Skeletal muscle satellite cell (primary cell): ENCODE measurements around the gene DCDC2.
"Not testable (repeated sequence)": the region's sequence is repeated elsewhere in the genome, so short reads cannot be mapped to it uniquely, and the experiment has no call there.

Experiments used
- H3K27me3 ChIP-seq: 2 replicates; pipeline ENCODE4 v1.7.0; 2013; ENCODE audit warnings: low read length; ENCODE audit not compliant: control insufficient read depth, insufficient read depth
- H3K36me3 ChIP-seq: 2 replicates; pipeline ENCODE4 v1.7.0; 2013; ENCODE audit warnings: mild to moderate bottlenecking, control low read depth, low read length; ENCODE audit not compliant: insufficient read depth
- H3K4me1 ChIP-seq: 2 replicates; pipeline ENCODE4 v1.7.0; 2013; ENCODE audit warnings: low read length; ENCODE audit not compliant: control insufficient read depth, insufficient read depth
- H3K4me2 ChIP-seq: 2 replicates; pipeline ENCODE4 v1.7.0; 2013; ENCODE audit warnings: mild to moderate bottlenecking, low read length
- H3K4me3 ChIP-seq: 2 replicates; pipeline ENCODE4 v1.7.0; 2013; ENCODE audit warnings: low read length
- H3K9ac ChIP-seq: 2 replicates; pipeline ENCODE4 v1.7.0; 2013; ENCODE audit warnings: mild to moderate bottlenecking, low read depth, low read length, moderate library complexity
- H3K9me3 ChIP-seq: replicated peaks from 2 replicates; pipeline ENCODE4 v1.7.0; 2013; ENCODE audit warnings: mild to moderate bottlenecking, control low read depth, low read length

DCDC2 gene

DNA sequence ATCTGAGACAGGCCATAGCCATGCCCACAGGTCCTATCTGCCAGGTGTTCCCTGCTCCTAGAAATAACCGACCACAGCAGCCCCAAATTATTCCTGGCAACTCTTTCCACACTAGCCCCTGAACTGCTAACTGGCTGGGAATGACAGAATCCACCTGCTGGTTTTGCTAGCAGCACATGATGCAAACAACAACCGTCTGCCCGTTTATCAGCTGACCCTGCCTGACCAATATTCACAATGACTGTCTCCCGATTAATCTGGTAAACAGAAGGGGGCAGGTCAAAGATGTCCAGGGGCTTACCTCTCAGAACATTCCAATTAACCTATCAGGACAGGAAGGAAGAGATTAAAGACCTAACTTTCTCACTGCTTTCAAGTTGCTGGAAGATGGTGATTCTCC, 130.3 kb downstream of the DCDC2 start:
- H3K9me3 ChIP-seq, result no peaks in the 10 kb centered on the region
- peaks cover 14% of the 10 kb centered on the region for H3K4me1 ChIP-seq
- H3K4me2 ChIP-seq, result no peak overlapping the region

GRCh38 chr6:24226541-24226940, 131.3 kb downstream of the DCDC2 start:
- H3K27me3 ChIP-seq, result no peaks in the 10 kb centered on the region
- H3K4me1 ChIP-seq, result peaks cover 14% of the 10 kb centered on the region
- no peak overlapping the region for H3K9ac ChIP-seq
- no peaks in the 10 kb centered on the region for H3K9me3 ChIP-seq
- no peaks in the 10 kb centered on the region for H3K36me3 ChIP-seq
- H3K4me2 ChIP-seq, result no peak overlapping the region
- H3K4me3 ChIP-seq, result no peak overlapping the region

More for the DNA sequence above, 130.3 kb downstream of the DCDC2 start:
- H3K27me3 ChIP-seq, result no peaks in the 10 kb centered on the region
- H3K4me3 ChIP-seq, result no peak overlapping the region
- H3K9ac ChIP-seq, result no peak overlapping the region
- no peaks in the 10 kb centered on the region for H3K36me3 ChIP-seq

DNA sequence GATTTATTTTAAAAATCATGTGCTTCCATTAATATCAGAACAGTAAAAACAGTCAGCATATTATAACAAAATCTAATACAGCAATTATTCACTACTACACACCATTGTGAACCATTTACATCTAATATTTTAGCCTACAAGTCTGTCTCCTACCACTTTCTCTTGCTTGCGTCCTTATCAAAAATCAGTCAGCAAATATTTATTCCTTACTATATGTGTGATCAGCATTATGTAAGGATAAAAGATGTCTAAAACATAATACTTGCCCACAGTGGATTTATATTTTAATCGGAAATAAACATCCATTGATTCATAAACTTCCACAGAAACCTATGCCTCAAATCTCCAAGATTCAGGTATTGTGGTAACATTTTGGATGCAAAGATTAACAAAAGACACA, 132.0 kb downstream of the DCDC2 start:
- H3K4me3 ChIP-seq, result no peak overlapping the region

GRCh38 chr6:24223115-24223919, 134.5 kb downstream of the DCDC2 start:
- H3K4me1 ChIP-seq, result peaks cover 4% of the 10 kb centered on the region
- no peaks in the 10 kb centered on the region for H3K36me3 ChIP-seq
- no peak overlapping the region for H3K4me3 ChIP-seq
- H3K9me3 ChIP-seq, result no peaks in the 10 kb centered on the region
- no peaks in the 10 kb centered on the region for H3K27me3 ChIP-seq
- H3K9ac ChIP-seq, result no peak overlapping the region
- H3K4me2 ChIP-seq, result no peak overlapping the region

More for the DNA sequence above, 132.0 kb downstream of the DCDC2 start:
- H3K4me1 ChIP-seq, result peaks cover 14% of the 10 kb centered on the region
- no peaks in the 10 kb centered on the region for H3K36me3 ChIP-seq
- no peaks in the 10 kb centered on the region for H3K27me3 ChIP-seq
- H3K9ac ChIP-seq, result no peak overlapping the region
- no peak overlapping the region for H3K4me2 ChIP-seq
- H3K9me3 ChIP-seq, result no peaks in the 10 kb centered on the region

DNA sequence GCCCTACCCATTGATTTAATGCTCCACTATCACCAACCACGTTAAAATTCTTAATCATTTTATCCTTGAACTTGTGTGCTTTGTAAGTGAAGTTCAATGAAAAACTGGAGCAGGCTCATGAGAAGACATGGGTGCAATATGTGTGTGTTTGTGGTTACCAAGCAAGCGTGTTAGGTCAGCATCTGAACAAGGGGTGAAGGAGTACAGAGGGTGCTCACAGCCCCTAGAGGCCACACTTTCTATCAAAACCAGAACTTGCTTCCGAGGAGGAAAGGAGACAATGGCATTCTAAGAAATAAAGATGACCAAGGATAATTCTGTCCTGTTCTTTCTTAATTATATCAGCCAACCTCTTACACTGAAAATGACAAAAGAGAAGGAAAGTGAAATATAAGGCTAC, 138.2 kb downstream of the DCDC2 start:
- no peaks in the 10 kb centered on the region for H3K4me1 ChIP-seq

GRCh38 chr6:24214984-24215383, 142.9 kb downstream of the DCDC2 start:
- H3K4me3 ChIP-seq, result no peak overlapping the region
- no peak overlapping the region for H3K4me2 ChIP-seq
- no peaks in the 10 kb centered on the region for H3K4me1 ChIP-seq
- H3K9ac ChIP-seq, result no peak overlapping the region
- H3K27me3 ChIP-seq, result no peaks in the 10 kb centered on the region
- H3K9me3 ChIP-seq, result no peaks in the 10 kb centered on the region
- no peaks in the 10 kb centered on the region for H3K36me3 ChIP-seq

More for the DNA sequence above, 138.2 kb downstream of the DCDC2 start:
- Histone ChIP-seq H3K4me3 (no peak overlapping the region), H3K27me3 (no peaks in the 10 kb centered on the region), H3K9me3 (no peaks in the 10 kb centered on the region), H3K9ac (no peak overlapping the region), H3K4me2 (no peak overlapping the region), H3K36me3 (no peaks in the 10 kb centered on the region)

- Histone ChIP-seq H3K36me3 (no peaks in the 10 kb centered on the region), H3K9ac (no peak overlapping the region), H3K9me3 (no peaks in the 10 kb centered on the region), H3K27me3 (no peaks in the 10 kb centered on the region), H3K4me1 (no peaks in the 10 kb centered on the region), H3K4me2 (no peak overlapping the region), H3K4me3 (no peak overlapping the region)
These were observed 150.4 kb downstream of the DCDC2 start for GRCh38 chr6:24207413-24207812.

- Histone ChIP-seq H3K36me3 (no peaks in the 10 kb centered on the region), H3K9ac (no peak overlapping the region), H3K9me3 (no peaks in the 10 kb centered on the region), H3K27me3 (no peaks in the 10 kb centered on the region), H3K4me2 (no peak overlapping the region), H3K4me3 (no peak overlapping the region), H3K4me1 (no peaks in the 10 kb centered on the region)
These were observed 152.8 kb downstream of the DCDC2 start for GRCh38 chr6:24205020-24205492.

DNA sequence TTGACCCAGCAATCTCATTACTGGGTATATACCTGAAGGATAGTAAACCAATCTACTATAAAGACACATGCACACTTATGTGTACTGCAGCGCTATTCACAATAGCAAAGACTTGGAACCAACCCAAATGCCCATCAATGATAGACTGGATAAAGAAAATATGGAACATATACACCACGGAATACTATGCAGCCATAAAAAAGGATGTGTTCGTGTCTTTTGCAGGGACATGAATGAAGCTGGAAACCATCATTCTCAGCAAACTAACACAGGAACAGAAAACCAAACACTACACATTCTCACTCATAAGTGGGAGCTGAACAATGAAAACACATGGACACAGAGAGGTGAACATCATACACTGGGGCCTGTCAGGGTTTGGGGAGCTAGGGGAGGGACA, 153.7 kb downstream of the DCDC2 start:
- H3K9ac ChIP-seq, H3K4me3 ChIP-seq, H3K36me3 ChIP-seq, H3K9me3 ChIP-seq, H3K27me3 ChIP-seq, H3K4me2 ChIP-seq, H3K4me1 ChIP-seq: not testable (repeated sequence)

- Histone ChIP-seq H3K4me2 (no peak overlapping the region), H3K9ac (no peak overlapping the region), H3K9me3 (no peaks in the 10 kb centered on the region)
These were observed 160.0 kb downstream of the DCDC2 start for GRCh38 chr6:24197892-24198291.

GRCh38 chr6:24195836-24196597, 161.8 kb downstream of the DCDC2 start:
- H3K9ac ChIP-seq, result no peak overlapping the region
- H3K4me3 ChIP-seq, result no peak overlapping the region
- no peaks in the 10 kb centered on the region for H3K27me3 ChIP-seq

More at GRCh38 chr6:24197892-24198291, 160.0 kb downstream of the DCDC2 start:
- no peaks in the 10 kb centered on the region for H3K27me3 ChIP-seq
- no peaks in the 10 kb centered on the region for H3K4me1 ChIP-seq
- H3K4me3 ChIP-seq, result no peak overlapping the region
- no peaks in the 10 kb centered on the region for H3K36me3 ChIP-seq

More at GRCh38 chr6:24195836-24196597, 161.8 kb downstream of the DCDC2 start:
- Histone ChIP-seq H3K36me3 (no peaks in the 10 kb centered on the region), H3K9me3 (no peaks in the 10 kb centered on the region), H3K4me1 (no peaks in the 10 kb centered on the region), H3K4me2 (no peak overlapping the region)
